ENCODE measurements around the gene EPS8L3.

DNA sequence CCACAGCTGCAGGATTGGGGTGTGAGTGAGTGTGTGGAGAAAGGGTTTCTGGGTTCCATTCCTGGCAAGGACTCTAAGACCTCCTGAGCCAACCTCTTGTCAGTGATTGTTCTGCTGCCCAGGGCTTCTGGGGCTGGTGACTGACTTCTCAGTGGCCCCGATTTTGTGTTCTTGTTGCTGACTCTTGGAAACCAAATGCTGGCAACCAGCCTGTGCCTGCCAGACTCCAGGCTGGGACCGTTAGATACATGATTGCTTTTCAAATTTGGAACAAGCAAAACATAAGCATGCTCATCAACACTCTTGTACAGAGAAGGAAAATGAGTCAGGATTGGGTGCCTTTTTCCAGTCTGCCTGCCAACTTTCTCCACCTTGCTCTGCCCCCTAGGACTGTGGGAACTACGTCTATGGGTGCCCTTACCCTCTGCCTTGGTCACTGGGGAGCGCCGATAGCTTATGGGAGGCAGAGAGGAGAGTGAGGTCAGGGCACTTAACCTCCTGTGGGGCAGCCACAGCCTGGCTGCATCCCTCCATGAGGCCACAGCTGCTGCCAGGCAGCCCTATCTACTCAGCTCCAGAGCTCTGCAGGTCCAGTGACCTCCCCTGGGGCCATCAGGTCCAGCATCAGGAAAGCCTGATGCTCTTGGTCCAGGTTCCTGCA lies 39.3 kb upstream of the EPS8L3 start:
- TF ChIP-seq SMC3 (IDR thresholded peaks at IDR 0.05; ENCODE audit: low read depth, low read length) (no peak), POLR2AphosphoS5 (IDR thresholded peaks at IDR 0.05; ENCODE audit: low read depth, low read length) (no peak), ELF1 (IDR thresholded peaks at IDR 0.05) (no peak), RAD21 (IDR thresholded peaks at IDR 0.05; ENCODE audit: low read length) (no peak), EP300 (IDR thresholded peaks at IDR 0.05; ENCODE audit: borderline replicate concordance in 1 of 2, low read depth in 1 of 2, low read length in 1 of 2) (no peak), TAF1 (IDR thresholded peaks at IDR 0.05; ENCODE audit: borderline replicate concordance, low read depth, low read length) (no peak), SIN3A (IDR thresholded peaks at IDR 0.05; ENCODE audit: borderline replicate concordance, low read depth, low read length) (no peak), MXI1 (IDR thresholded peaks at IDR 0.05; ENCODE audit: low read depth, low read length) (no peak), TCF12 (IDR thresholded peaks at IDR 0.05) (no peak), FOXJ3 (CRISPR knock-in tag; IDR thresholded peaks at IDR 0.05) (no peak)
- TF ChIP-seq, protein P1, sequence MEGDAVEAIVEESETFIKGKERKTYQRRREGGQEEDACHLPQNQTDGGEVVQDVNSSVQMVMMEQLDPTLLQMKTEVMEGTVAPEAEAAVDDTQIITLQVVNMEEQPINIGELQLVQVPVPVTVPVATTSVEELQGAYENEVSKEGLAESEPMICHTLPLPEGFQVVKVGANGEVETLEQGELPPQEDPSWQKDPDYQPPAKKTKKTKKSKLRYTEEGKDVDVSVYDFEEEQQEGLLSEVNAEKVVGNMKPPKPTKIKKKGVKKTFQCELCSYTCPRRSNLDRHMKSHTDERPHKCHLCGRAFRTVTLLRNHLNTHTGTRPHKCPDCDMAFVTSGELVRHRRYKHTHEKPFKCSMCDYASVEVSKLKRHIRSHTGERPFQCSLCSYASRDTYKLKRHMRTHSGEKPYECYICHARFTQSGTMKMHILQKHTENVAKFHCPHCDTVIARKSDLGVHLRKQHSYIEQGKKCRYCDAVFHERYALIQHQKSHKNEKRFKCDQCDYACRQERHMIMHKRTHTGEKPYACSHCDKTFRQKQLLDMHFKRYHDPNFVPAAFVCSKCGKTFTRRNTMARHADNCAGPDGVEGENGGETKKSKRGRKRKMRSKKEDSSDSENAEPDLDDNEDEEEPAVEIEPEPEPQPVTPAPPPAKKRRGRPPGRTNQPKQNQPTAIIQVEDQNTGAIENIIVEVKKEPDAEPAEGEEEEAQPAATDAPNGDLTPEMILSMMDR (IDR thresholded peaks at IDR 0.05): no peak
- TF ChIP-seq, protein P2, sequence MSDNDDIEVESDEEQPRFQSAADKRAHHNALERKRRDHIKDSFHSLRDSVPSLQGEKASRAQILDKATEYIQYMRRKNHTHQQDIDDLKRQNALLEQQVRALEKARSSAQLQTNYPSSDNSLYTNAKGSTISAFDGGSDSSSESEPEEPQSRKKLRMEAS (IDR thresholded peaks at IDR 0.05; ENCODE audit: low read depth): no peak
- TF ChIP-seq, protein P3, sequence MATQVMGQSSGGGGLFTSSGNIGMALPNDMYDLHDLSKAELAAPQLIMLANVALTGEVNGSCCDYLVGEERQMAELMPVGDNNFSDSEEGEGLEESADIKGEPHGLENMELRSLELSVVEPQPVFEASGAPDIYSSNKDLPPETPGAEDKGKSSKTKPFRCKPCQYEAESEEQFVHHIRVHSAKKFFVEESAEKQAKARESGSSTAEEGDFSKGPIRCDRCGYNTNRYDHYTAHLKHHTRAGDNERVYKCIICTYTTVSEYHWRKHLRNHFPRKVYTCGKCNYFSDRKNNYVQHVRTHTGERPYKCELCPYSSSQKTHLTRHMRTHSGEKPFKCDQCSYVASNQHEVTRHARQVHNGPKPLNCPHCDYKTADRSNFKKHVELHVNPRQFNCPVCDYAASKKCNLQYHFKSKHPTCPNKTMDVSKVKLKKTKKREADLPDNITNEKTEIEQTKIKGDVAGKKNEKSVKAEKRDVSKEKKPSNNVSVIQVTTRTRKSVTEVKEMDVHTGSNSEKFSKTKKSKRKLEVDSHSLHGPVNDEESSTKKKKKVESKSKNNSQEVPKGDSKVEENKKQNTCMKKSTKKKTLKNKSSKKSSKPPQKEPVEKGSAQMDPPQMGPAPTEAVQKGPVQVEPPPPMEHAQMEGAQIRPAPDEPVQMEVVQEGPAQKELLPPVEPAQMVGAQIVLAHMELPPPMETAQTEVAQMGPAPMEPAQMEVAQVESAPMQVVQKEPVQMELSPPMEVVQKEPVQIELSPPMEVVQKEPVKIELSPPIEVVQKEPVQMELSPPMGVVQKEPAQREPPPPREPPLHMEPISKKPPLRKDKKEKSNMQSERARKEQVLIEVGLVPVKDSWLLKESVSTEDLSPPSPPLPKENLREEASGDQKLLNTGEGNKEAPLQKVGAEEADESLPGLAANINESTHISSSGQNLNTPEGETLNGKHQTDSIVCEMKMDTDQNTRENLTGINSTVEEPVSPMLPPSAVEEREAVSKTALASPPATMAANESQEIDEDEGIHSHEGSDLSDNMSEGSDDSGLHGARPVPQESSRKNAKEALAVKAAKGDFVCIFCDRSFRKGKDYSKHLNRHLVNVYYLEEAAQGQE (IDR thresholded peaks at IDR 0.05; ENCODE audit: low read depth, low read length): no peak
